Epithelial cell of proximal tubule (primary cell): ENCODE measurements around the gene MYRIP. TPM values are rescaled to one million over a fixed set of nuclear protein-coding genes. Genes with fewer than 3 reads are reported as not detected.
A peak's percentile ranks its signal among the peaks of the same experiment; 100 is the strongest.
"Not testable (repeated sequence)": the region's sequence is repeated elsewhere in the genome, so short reads cannot be mapped to it uniquely, and the experiment has no call there.

Experiments
- DNase-seq: peaks from one replicate; pipeline ENCODE4 v3.0.0-alpha.2; 2011; ENCODE audit warnings: low read depth
- H3K4me3 ChIP-seq: 2 replicates; pipeline ENCODE4 v1.5.1; 2011; ENCODE audit warnings: low read depth, mild to moderate bottlenecking, low read length
- CTCF ChIP-seq: conservative IDR thresholded peaks from 2 replicates; pipeline ENCODE4 v1.5.1; 2012; ENCODE audit warnings: low read depth, mild to moderate bottlenecking, low read length
- total RNA-seq: library from RNA; depleted of rRNA; stranded (reverse); fragments of >200 nt; gene quantifications from 2 replicates; pipeline ENCODE4 v1.2.3, GENCODE V29; 2015

Gene MYRIP
- total RNA-seq, 1 donor from 2014 or later, result 0.12 TPM

GRCh38 chr3:40068636-40069035 lies 259.2 kb downstream of the MYRIP start:
- no peak for TF ChIP-seq CTCF
- H3K4me3 ChIP-seq, result no peak overlapping the region
- no peak for DNase-seq

GRCh38 chr3:40070816-40071215 lies 261.4 kb downstream of the MYRIP start:
- no peak overlapping the region for H3K4me3 ChIP-seq
- DNase-seq, result no peak
- no peak for TF ChIP-seq CTCF

GRCh38 chr3:40071683-40072238 lies 262.4 kb downstream of the MYRIP start:
- TF ChIP-seq CTCF, result no peak
- no peak for DNase-seq

GRCh38 chr3:40073310-40074007 lies 264.1 kb downstream of the MYRIP start:
- H3K4me3 ChIP-seq, result no peak overlapping the region
- DNase-seq, result no peak
- TF ChIP-seq CTCF, result peak; percentile 41

More at GRCh38 chr3:40071683-40072238, 262.4 kb downstream of the MYRIP start:
- no peak overlapping the region for H3K4me3 ChIP-seq

GRCh38 chr3:40077139-40077538 lies 267.7 kb downstream of the MYRIP start:
- H3K4me3 ChIP-seq, DNase-seq: not testable (repeated sequence)

- not testable (repeated sequence) for H3K4me3 ChIP-seq, DNase-seq
These were observed 268.6 kb downstream of the MYRIP start for GRCh38 chr3:40077828-40078492.

- no peak overlapping the region for H3K4me3 ChIP-seq
- no peak for DNase-seq
- no peak for TF ChIP-seq CTCF
These were observed 269.2 kb downstream of the MYRIP start for GRCh38 chr3:40078590-40078989.
